Cardiac septum (tissue), 1 donor: ENCODE measurements around the gene TOGARAM2. TPM values are rescaled to one million over a fixed set of nuclear protein-coding genes. Genes with fewer than 3 reads are reported as not detected.
"Not testable (repeated sequence)": the region's sequence is repeated elsewhere in the genome, so short reads cannot be mapped to it uniquely, and the experiment has no call there.

ENCODE experiments used
- DNase-seq: peaks from one replicate; pipeline ENCODE4 v3.0.0-alpha.2; 2020; ENCODE audit warnings: low spot score
- intact Hi-C: fragments of 100-400 bp; cut with DNase I; formaldehyde crosslinking; loops from one replicate; pipeline ENCODE4 v1.14.0; 2022
- total RNA-seq: library from RNA; stranded (reverse); fragmentation: NEBNext Ultra II Directional; extraction: Animal tissue kit (Norgen Biotek cat#: 25700); gene quantifications from one replicate; pipeline ENCODE4 v1.2.1, GENCODE V29; 2021
- donor health status: DM: no; HTN: no; CAD: no.

The TOGARAM2 gene
- total RNA-seq, 1 donor from 2014 or later: 0.48 TPM

- no peak for DNase-seq
Measured at GRCh38 chr2:28974252-28974651, 6.8 kb upstream of the TOGARAM2 start.

GRCh38 chr2:28975671-28976070, 5.4 kb upstream of the TOGARAM2 start:
- intact Hi-C loops: no loop called here
- peak; percentile 38 for DNase-seq

More at GRCh38 chr2:28974252-28974651, 6.8 kb upstream of the TOGARAM2 start:
- intact Hi-C loops: no loop called here

DNA sequence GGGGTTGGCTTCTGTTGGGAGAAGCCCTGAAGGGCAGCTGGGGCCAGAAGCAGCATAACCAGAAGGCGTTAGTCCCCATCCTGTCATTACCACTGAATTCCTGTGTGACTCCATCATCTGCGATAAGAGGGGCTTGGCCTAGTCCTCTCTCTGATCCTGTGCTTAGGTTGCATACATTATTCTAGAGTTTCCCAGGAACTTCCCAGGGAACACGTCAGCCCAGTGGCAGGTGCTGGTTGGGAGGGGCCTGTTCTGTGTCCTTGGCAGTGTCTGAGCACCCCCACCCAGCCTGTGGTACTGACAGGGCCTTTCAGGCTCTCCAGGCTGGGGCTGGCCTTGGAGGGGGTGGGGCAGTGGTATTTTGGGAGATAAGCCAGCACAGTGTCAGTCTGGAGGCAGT, 4.5 kb upstream of the TOGARAM2 start:
- intact Hi-C loops: no loop called here

GRCh38 chr2:28977176-28977875, 3.8 kb upstream of the TOGARAM2 start:
- DNase-seq: peak; percentile 67
- intact Hi-C loops: no loop called here

More for the DNA sequence above, 4.5 kb upstream of the TOGARAM2 start:
- DNase-seq: peak; percentile 75

DNA sequence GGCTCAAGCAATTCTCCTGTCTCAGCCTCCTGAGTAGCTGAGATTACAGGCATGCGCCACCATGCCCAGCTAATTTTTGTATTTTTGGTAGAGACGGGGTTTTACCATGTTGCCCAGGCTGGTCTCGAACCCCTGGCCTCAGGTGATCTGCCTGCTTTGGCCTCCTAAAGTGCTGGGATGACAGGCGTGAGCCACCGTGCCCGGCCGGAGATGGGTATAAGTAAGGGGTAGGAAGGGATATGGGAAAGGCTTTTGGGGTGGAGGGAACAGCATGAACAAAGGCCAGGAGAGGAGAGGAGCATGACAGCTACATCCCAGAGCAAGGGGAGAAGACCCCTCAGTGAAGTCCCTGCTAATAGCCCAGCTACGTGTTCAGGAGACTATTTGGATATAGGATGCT, 3.1 kb upstream of the TOGARAM2 start:
- peak; percentile 38 for DNase-seq
- intact Hi-C loops: not testable (repeated sequence)

DNA sequence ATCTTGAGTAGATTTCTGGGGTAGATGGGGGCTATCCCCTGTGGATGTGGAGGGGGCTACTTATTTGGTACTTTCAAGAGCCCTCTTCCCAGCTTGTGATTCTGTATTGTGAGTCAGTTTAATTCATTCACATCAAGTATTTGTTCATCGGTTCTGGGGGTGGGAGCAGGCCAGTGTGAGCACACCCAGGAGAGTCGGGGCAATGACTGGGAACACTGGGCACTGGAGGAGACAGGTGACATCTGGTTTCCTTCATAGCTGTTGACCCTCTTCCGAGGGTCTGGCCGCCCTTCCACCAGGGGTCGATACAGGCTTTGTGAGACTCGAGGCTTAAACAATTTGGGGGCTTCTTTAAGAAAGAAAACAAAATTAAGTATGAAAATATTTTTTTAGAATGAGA, 2.5 kb upstream of the TOGARAM2 start:
- intact Hi-C loops: no loop called here
- no peak for DNase-seq

- intact Hi-C loops: no loop called here
- DNase-seq: no peak
Measured at GRCh38 chr2:28979041-28979440, 2.1 kb upstream of the TOGARAM2 start.

GRCh38 chr2:28979576-28980366, 1.3 kb upstream of the TOGARAM2 start:
- intact Hi-C loops: no loop called here
- DNase-seq: no peak

GRCh38 chr2:28980368-28981015, 606 bp upstream of the TOGARAM2 start:
- intact Hi-C loops: no loop called here
- no peak for DNase-seq

DNA sequence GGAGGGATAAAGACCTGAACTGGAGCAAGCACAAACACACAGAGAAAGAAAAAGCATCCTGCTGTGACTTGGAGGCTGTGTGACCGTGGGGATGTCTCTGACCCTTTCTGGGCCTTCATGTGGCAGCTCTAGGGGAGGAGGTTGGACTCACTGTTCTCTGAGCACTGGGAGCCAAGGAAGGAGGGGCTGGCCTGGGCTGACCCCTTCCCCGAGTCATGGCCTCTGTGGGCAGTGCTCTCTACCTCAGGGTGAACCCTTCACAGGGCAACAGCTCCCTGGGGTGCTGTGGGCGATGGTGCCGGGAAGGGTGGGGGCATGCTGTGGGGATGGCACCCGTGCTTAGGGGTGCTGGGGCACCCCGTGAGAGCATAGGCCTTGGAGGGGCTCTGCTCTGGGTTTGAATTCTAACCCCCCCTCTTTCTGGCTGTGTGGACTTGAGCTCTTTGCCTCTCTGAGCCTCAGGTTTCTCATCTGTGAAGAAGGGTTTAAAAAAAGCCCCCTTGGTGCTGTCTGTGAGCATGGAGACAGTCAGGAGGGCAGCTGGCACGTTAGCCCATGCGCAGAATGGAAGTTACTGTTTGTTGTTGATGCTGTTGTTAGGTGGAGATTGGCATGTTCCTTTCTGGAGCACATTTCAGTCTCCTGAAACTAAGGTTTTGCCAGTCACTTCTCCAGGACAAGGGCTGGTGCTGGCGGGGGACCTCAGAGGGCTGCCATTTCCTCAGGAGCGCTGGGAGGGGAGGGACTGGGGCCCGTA, 700 bp downstream of the TOGARAM2 start:
- intact Hi-C loops: no loop called here
- no peak for DNase-seq

GRCh38 chr2:28982381-28982950, 1.4 kb downstream of the TOGARAM2 start:
- intact Hi-C loops: no loop called here
- no peak for DNase-seq

- intact Hi-C loops: no loop called here
- DNase-seq: no peak
Measured at GRCh38 chr2:28986429-28986828, 5.3 kb downstream of the TOGARAM2 start.

- intact Hi-C loops: no loop called here
- no peak for DNase-seq
Measured at GRCh38 chr2:28989973-28990372, 8.9 kb downstream of the TOGARAM2 start.

DNA sequence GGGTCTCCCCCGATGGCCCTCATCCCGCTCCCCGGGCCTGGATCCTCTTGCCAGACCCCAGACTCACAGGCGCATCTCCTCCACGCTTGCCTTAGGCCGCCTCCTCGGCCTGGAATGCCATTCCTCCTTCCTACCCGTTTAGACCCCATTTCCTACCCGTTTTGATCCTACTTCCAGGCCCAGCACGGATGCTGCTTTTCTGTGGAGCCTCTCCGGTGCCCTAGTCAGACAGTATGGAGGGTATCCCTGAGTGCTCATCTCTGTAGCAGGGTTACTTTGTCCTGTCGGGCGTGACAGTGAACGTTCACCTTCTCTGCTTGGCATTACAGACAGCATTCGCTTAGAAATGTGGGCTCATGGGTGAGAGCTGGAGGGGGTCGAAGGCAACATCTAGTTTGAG, 9.3 kb downstream of the TOGARAM2 start:
- intact Hi-C loops: no loop called here

GRCh38 chr2:28991021-28991420, 9.9 kb downstream of the TOGARAM2 start:
- intact Hi-C loops: no loop called here
- DNase-seq: no peak

More for the DNA sequence above, 9.3 kb downstream of the TOGARAM2 start:
- DNase-seq: no peak

- no peak for DNase-seq
- intact Hi-C loops: no loop called here
Measured at GRCh38 chr2:28991460-28991859, 10.4 kb downstream of the TOGARAM2 start.

DNA sequence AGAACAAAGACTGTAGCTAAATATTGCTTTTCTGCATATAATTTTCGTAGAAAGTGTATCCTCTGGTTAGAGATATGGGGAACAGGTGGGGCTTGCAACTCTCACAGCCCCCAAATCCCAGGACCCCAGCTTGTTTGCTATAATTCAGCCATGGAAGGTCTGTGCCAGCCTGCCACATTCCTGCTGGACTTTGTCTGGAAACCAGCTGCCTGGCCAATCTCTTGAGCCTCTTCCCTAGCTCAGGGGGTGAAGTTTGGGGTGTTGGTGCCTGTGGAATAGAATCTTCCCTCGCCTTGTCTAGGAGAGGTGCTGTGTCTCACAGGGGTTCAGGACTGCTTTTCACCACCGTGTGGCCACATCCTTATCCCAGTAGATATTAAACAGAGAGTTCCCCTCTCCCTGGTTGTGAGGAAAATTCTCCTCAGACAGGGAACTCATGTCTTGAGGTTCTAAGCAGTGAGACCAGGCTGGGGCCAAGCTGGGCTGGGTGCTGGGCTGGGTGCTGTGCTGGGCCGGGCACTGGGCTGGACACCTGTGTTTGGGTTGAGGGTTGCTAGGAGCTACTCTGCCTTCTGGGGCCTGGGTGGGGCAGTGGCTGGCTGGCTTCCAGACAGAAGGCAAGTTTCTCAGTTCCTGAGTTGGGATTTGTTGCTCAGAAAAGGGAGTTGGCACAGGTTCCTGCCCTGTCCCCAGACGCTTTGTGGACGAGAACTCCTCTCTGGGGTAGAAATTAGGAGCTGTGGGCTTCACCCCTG, 12.3 kb downstream of the TOGARAM2 start:
- intact Hi-C loops: no loop called here
- no peak for DNase-seq

DNA sequence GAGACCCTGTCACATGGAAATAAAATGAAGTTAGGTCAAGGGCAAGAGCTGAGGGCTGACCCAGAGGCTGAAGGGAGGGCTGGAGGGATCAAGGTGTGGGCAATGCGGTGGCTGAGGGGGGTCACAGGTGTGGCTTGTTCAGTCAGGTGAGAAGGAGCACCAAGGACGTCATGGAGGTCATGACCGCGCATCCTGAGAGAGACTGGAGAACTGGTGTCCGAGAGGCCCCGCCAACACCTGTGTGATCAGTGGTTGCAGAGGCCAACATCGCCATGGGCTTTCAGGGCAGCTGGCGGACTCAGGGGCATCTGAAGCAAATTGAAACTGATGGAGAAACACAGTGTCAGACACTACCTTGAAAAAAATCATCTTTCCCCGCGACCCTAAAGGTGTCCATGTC, 13.0 kb downstream of the TOGARAM2 start:
- intact Hi-C loops: no loop called here
- DNase-seq: no peak

- intact Hi-C loops: no loop called here
- DNase-seq: no peak
Measured at GRCh38 chr2:28994679-28995078, 13.6 kb downstream of the TOGARAM2 start.
